ENCODE data around the gene ACHE. TPM values are rescaled to one million over a fixed set of nuclear protein-coding genes. Genes with fewer than 3 reads are reported as not detected.

Gene ACHE
- total RNA-seq, 1 donor from 2014 or later = not detected

- no peak for DNase-seq (ENCODE audit: low spot score)
Measured at GRCh38 chr7:100884736-100885439, 10.8 kb downstream of the ACHE start.

GRCh38 chr7:100882785-100883526 lies 12.7 kb downstream of the ACHE start:
- no peak for DNase-seq (ENCODE audit: low spot score)

- DNase-seq (ENCODE audit: low spot score) = no peak
Measured at GRCh38 chr7:100882201-100882600, 13.5 kb downstream of the ACHE start.

GRCh38 chr7:100881136-100881535 lies 14.6 kb downstream of the ACHE start:
- DNase-seq (ENCODE audit: low spot score) = no peak

- DNase-seq (ENCODE audit: low spot score) = no peak
Measured at GRCh38 chr7:100880645-100881044, 15.0 kb downstream of the ACHE start.

GRCh38 chr7:100879685-100880261 lies 15.9 kb downstream of the ACHE start:
- DNase-seq (ENCODE audit: low spot score) = no peak

GRCh38 chr7:100878685-100879084 lies 17.0 kb downstream of the ACHE start:
- DNase-seq (ENCODE audit: low spot score) = no peak

- no peak for DNase-seq (ENCODE audit: low spot score)
Measured at GRCh38 chr7:100878013-100878412, 17.7 kb downstream of the ACHE start.

GRCh38 chr7:100875356-100875751 lies 20.3 kb downstream of the ACHE start:
- no peak for DNase-seq (ENCODE audit: low spot score)

GRCh38 chr7:100874577-100875355 lies 20.9 kb downstream of the ACHE start, which contains the start of gene SRRT:
SRRT (plus strand) TSS chr7:100875103; CDS start chr7:100875591, 488 bp downstream.
- DNase-seq (ENCODE audit: low spot score) = peak; percentile 99

- no peak for DNase-seq (ENCODE audit: low spot score)
Measured at GRCh38 chr7:100874300-100874576, 21.4 kb downstream of the ACHE start.

GRCh38 chr7:100873599-100874299 lies 21.9 kb downstream of the ACHE start:
- no peak for DNase-seq (ENCODE audit: low spot score)

GRCh38 chr7:100867776-100868485 lies 27.8 kb downstream of the ACHE start:
- peak; percentile 35 for DNase-seq (ENCODE audit: low spot score)

GRCh38 chr7:100867040-100867775 lies 28.5 kb downstream of the ACHE start, which contains the start of gene TRIP6:
TRIP6 (plus strand) TSS chr7:100867387; CDS start chr7:100867498, 111 bp downstream.
- DNase-seq (ENCODE audit: low spot score) = peak; percentile 97

- no peak for DNase-seq (ENCODE audit: low spot score)
Measured at GRCh38 chr7:100866729-100867039, 29.0 kb downstream of the ACHE start.

- peak; percentile 61 for DNase-seq (ENCODE audit: low spot score)
Measured at GRCh38 chr7:100865938-100866728, 29.6 kb downstream of the ACHE start.

- DNase-seq (ENCODE audit: low spot score) = peak; percentile 35
Measured at GRCh38 chr7:100865372-100865911, 30.2 kb downstream of the ACHE start.

GRCh38 chr7:100864263-100864845 lies 31.3 kb downstream of the ACHE start:
- DNase-seq (ENCODE audit: low spot score) = no peak

Measured in umbilical cord (tissue), 2 donors.